ENCODE data around the gene CCL17.

Gene CCL17

GRCh38 chr16:57401943-57402640, 2.5 kb upstream of the CCL17 start:
- no peak for DNase-seq

DNA sequence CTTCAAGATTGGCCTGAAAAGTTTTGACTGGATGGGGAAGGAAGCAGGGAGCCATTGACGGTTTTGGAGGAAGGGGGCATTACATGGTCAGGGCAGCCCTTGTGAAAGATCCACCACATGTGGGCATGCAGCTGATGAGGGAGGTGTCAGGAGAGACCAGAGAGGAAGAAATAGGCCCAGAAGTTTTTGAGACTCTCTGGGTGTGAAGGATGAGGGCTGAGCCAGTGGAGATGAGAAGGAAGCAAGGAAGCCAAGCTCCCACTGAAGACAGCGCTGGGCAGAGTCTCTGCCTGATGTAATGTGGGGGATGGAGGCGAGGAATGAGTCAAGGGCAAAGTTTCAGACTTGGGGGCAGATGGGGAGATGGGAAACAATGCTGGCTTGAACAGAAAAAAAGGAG, 530 bp downstream of the CCL17 start:
- DNase-seq: no peak

DNA sequence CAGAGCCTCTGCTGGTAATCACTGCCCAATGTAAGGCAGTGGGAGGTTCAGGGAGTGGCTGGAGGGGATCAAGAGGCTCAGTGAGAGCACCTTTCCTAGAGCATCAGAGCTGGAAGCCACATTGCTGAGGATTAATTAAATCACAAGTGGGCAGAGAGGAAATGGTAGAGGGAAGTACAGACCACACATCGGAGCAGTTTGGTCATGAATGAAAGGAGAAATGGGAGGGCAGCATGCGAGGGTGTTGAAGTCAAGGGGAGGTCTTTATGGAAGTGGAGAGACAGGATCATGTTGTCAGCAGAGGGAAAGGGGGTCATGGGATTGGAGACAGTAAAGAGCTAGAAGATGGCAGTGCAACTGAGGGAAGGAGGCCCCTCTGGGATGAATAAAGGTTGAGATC, 2.3 kb downstream of the CCL17 start:
- no peak for DNase-seq

DNA sequence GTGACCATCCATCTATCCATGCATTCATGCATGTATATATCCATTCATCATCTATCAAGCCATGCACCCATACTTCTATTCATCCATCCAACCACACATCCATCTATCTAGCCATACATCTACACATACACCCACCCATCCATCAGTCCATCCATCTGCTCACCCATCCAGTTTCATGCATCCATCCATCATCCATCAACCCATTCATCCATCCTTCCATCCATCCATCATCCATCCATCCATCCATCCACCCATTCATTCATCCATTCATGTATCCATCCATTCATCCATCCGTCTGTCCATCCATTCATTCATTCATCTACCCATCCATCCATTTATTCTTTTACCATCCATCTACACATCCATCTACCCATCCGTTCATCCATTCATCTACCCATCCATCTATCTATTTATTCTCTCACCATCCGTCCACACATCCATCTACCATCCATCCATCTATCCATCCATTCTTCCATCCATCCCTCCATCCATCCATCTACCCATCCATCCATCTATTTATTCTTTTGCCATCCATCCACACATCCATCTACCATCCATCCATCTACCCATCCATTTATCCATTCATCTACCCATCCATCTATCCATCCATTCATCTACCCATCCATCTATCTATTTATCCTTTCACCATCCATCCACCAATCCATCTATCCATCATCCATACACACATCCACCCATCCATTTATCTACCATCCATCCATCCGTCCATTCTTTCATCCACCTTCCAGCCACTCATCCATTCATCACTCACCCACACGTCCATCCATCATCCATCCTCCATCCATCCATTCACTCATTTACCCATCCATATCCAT, 3.2 kb downstream of the CCL17 start:
- DNase-seq: no peak

GRCh38 chr16:57409065-57409464, 4.5 kb downstream of the CCL17 start:
- no peak for DNase-seq

DNA sequence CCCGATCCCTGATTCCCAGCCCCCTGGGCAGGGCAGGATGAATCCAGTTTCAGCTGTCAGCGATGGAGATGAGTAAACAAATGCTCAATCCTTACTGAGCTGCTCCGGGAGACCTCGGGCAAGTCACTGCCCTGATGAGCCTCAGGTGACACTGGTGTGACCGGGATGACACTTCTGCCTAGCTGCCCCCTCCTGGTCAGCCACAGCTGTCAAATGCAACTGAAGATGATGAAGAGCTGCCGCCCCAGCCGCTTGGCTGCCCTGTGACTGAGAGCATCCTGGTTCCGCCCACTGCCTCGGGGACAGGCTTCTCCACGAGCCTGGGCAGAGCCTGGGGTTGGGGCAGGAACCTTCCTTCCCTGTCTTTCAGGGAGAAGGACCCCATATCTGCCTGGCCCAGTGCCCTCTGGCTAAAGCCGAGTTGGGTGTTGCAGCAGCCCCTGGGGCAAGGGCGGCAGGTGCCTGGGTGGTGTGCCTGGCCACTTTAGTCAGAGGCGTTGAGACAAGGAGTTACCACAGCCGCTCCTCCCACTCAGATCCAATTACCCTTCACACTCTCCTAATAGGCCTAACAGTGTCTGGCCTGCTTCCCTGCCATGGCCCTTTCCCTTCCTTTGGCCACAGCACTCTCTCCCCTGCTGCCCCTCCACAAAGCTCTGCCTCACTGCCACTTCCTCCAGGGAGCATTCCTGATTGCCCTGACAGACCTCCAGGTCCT, 5.5 kb downstream of the CCL17 start:
- DNase-seq: no peak

DNA sequence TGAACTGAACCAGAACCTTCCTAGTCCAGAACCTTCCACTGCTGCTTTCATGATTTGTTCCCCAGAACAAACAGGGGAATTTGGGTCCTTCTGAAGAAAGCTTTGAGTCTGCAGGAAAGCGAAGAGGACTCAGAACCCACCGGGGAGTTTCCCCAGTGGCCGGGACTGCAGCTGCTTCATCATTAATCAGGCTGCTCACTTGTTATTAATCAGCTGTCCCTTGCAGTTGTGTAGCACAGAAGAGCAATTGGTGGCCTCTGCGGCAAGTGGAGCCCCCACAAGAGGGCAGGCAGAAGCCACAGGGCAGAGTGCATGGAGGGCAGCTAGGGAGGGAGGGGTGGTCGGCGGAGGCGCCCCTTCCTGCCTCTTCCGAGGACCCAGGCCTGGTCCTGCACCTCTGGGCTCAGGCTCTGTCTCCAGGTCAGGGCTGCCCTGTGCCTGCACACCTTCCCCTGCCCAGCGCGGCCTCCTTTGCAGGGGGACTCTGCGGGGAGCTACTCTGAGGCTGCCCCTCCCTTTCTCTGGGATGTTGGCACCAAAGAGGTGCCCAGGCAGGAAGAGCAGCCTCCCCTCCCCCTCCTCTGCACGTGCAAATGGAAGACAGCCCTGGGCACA, 6.9 kb downstream of the CCL17 start:
- no peak for DNase-seq

- no peak for DNase-seq
Observed at GRCh38 chr16:57412584-57412983, 8.0 kb downstream of the CCL17 start.

DNA sequence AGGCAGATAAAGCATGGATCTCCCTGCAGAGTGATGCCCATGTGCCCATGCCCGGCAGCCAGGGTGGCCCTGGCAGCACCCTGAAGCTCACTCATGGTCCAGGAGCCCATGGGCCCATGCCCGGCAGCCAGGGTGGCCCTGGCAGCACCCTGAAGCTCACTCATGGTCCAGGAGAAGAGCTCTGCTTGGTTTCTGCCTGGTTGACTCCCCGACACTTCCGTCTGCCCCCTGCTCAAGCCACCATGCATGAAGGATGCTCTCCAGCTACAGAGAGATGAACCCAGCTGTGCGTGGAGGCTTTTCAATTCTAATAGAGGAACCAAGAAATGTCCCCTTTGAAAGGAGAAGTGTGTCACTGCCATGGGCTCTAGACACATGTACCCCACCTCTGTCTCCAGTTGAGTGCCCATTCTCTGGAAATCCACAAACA, 8.7 kb downstream of the CCL17 start:
- DNase-seq: no peak

DNA sequence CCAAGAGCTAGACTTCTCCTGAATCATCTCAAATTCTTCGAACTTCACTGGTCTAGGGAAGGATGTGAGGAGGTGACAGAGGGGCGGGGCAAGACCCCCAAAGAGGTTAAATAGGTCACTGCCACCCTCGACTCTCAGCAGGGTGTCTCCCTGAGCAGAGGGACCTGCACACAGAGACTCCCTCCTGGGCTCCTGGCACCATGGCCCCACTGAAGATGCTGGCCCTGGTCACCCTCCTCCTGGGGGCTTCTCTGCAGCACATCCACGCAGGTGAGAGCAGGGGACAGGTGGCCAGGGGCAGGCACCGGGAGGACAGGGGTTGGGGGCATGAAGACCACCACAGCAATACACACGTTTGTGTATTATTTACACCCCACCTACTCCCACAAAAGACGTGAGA, 9.2 kb downstream of the CCL17 start:
- DNase-seq: no peak

GRCh38 chr16:57416084-57416483, 11.5 kb downstream of the CCL17 start:
- DNase-seq: no peak

GRCh38 chr16:57419506-57419905, 14.9 kb downstream of the CCL17 start:
- no peak for DNase-seq

GRCh38 chr16:57422026-57422944, 17.7 kb downstream of the CCL17 start:
- DNase-seq: no peak

DNA sequence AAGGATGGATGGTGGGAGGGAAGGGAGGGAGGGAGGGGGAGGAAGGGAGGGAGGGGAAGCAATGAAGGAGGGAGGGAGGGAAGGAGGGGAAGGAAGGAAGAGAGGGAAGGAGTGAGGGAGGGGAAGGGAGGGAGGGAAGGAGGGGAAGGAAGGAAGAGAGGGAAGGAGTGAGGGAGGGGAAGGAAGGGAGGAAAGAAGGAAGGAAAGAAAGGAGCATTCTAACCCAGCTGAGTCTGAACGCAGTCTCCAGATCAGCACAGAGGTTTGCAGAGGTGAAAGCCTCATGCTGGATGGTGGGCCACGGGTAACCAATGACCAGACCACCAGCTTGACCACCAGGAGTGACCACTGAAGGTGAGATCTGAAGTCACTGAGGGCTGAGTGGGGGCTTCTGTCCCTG, 18.6 kb downstream of the CCL17 start:
- no peak for DNase-seq

DNA sequence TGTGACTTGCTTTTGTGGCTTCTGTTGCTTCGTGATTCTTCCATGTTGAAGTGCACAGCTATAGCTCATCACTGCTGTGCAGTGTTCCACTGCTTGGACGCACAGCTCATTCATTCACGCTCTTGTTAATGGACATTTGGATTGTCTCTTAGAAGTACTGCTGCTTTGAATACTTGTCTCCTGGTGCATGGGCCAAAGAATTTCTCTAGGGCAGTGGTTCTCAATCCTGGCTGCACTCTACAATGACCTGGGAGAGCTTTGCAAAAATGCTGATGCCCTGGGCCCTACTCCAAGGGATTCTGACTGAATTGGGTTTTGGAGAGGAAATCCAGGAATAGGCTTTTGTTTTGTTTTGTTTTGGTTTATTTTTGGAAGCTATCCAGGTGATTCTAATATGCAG, 20.0 kb downstream of the CCL17 start:
- no peak for DNase-seq

DNA sequence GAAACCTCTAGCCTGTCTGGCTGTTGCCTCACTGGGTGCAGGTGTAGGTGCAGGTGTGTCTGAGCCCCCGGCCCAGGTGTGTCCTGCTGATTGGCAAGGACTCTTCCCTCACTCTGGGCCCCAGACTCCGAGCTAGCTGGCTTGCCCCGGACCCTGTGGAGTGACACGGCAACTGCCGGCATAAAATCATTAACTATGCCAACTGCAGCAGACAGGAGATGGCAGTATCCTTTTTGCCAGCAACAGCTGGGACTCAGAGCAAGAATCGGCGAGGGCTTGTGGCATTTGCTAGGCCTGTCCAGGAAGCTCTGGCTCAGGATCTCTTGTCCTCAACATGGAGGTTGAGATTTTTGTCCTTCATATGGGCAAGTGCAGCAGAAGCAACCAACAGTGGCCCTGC, 21.8 kb downstream of the CCL17 start:
- no peak for DNase-seq

DNA sequence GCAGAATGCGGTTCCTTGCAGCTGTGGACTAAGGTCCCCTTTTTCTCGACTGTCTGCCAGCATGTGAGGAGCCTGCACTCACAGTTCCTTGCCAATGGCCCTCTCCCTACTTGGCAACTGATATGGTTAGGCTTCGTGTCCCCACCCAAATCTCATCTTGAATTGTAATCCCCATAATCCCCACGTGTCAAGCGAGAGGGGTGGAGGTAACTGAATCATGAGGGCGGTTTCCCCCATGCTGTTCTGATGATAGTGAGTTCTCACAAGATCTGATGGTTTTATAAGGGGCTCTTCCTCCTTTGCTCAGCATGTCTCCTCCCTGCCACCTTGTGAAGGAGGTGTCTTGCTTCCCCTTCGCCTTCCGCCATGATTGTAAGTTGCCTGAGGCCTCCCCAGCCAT, 22.7 kb downstream of the CCL17 start:
- DNase-seq: no peak

DNA sequence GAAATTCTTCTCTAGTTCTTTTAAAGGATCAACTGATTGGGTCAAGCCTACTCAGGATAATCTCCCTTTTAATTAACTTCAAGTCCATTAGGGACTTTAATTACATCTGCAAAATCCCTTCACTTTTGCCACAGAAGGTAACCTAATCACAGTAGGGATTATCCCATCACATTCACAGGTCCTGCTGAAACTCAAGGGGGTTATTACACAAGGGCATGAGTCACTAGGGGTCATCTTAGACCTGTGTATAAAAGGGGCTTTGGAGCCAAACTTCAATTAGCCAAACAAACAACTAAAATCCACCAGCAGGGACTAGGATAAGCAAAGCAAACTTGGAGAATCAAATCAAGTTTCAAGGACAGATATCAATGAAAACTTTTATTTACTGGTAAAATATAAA, 23.3 kb downstream of the CCL17 start:
- DNase-seq: no peak

GRCh38 chr16:57430955-57431354, 26.4 kb downstream of the CCL17 start:
- no peak for DNase-seq

- DNase-seq: no peak
Observed at GRCh38 chr16:57432505-57432904, 27.9 kb downstream of the CCL17 start.

DNA sequence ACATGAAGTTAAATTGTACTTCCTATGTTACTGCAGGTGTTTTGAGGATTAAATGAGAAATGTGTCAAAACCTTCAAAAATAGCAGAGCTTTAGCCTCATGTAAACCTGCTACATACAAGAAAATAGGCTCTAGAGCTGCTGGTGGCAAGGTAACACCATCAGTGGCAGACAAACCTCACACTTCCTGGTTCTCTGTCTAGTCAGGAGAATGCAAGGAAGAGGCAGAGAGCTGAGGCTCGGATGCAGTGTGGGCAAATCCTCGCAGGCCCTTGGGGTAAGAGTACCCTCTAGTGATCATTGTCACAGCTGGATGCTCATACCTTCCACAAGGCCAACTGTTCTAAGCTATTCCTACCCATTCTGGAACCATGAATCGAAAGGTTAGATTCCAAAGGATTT, 28.4 kb downstream of the CCL17 start:
- no peak for DNase-seq

DNA sequence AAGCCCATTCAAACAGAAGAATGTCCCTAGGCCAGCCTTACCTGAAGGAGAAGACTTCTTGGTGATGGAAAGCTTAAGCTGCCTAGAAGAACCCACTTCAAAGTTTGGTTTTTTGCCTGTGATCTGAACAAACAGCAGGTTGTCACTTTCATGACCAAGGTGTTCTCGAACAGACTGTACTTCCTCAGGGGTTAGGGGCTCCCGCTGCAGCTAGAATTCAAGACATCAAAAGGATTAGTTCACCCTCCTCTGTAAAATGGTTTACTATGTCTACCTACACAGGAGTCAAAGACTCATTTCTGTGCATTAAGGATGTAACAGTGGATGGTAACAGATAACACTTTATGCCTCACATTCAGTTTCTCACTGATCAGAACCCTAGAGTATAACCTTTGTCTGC, 29.4 kb downstream of the CCL17 start:
- no peak for DNase-seq

Measured in activated CD4-positive, alpha-beta T cell treated with anti-CD3 and anti-CD28 coated beads, Interleukin-2, Interleukin-6, amounts not matched to agents 100 ng/mL and 50 ng/mL, durations not matched to agents 16 hours and 8 hours (primary cell).